Measurements from ENCODE around the gene ICA1.

Gene ICA1

DNA sequence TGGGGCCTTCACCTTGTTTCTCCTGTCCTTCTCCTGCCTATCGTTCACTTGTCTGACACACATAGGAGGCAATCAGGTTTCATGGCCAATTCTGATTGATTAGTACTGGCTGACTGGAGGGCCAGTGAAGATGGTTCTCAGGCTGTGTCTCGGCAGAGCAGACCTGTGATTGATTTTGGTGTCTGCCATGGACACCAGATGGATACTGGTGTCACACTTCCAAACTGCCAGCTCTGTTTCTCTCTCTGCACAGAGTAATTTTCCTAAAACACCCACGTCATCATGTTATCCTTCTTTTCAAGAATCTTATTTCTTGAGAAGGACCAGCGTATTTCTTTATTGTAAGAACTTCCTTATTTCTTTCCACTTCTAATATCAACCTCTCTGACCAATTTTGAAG, 117.1 kb downstream of the ICA1 start:
- Histone ChIP-seq H3K36me3 (ENCODE audit: insufficient read depth, low read length) (no peaks in the 10 kb centered on the region), H3K27ac (no peak overlapping the region), H3K9ac (ENCODE audit: insufficient read length) (no peak overlapping the region), H3K9me3 (ENCODE audit: low read depth, low read length) (no peaks in the 10 kb centered on the region), H3K4me3 (no peak overlapping the region)
- TF ChIP-seq POLR2AphosphoS5 (IDR thresholded peaks at IDR 0.05; ENCODE audit: borderline replicate concordance, low read depth, low read length) = no peak
- no peak for TF ChIP-seq FOXP2 (optimal IDR thresholded peaks at IDR 0.05; ENCODE audit: control extremely low read depth, extremely low read length, insufficient read depth)
- TF ChIP-seq EZH2 (IDR thresholded peaks at IDR 0.05) = no peak
- DNase-seq (ENCODE audit: low read depth, low spot score) = no peak

DNA sequence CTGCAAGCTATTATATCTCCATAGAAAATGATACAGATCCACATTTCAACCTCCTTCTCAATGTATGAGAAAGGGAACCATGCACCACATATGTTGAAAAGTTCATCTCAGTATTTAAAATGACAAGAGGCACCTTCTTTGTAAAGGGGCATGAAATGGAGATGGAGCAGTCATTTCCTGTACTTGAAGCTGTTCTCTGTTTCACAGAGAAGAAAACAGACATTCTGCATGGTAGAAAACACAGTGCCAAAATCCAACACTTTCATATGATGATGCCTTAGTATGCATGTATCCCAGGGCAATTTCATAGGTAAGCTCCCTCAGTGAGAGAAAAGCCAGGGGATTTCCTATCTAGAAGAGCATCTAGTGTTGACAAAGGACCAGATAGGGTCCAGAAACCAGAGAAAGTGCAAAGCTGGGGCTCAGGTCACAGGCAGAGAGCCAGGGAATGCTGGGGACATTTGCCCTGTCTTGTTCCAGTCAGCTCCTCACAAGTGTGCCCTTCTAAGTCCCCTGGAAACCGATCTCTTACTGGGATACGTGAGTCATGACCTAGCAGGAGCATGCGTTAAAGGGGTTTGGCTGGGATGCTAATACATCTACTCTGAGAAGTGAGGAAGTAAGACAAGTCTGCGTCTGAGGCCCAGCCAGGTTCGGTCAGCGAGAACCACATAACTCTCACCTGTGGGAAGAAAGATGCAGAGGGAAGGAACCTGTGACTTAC, 118.7 kb downstream of the ICA1 start:
- Histone ChIP-seq H3K27ac (no peak overlapping the region), H3K36me3 (ENCODE audit: insufficient read depth, low read length) (no peaks in the 10 kb centered on the region)

DNA sequence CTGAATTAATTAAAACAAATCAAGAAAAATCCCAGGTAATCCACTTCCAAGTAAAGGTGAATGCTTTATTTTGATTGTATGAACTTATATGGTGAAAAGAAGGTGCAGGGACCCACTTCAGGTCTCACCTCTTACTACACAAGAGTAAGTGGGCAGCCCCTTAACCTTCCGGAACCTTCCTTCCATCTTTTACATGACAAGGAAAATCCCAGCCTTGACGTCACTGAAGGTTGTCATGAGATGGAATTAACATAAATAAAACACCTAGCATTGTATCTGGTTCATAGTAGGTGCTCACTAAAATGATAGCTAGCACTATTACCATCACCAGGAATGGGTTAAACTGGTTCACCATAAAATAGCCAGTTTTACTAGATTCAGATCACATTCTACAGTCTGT, 119.5 kb downstream of the ICA1 start:
- H3K9me3 ChIP-seq (ENCODE audit: low read depth, low read length) = no peaks in the 10 kb centered on the region

More for the DNA sequence above, 118.7 kb downstream of the ICA1 start:
- Histone ChIP-seq H3K9ac (ENCODE audit: insufficient read length) (no peak overlapping the region), H3K9me3 (ENCODE audit: low read depth, low read length) (no peaks in the 10 kb centered on the region), H3K4me3 (no peak overlapping the region)
- DNase-seq (ENCODE audit: low read depth, low spot score) = no peak
- TF ChIP-seq POLR2AphosphoS5 (IDR thresholded peaks at IDR 0.05; ENCODE audit: borderline replicate concordance, low read depth, low read length) (no peak), FOXP2 (optimal IDR thresholded peaks at IDR 0.05; ENCODE audit: control extremely low read depth, extremely low read length, insufficient read depth) (no peak), EZH2 (IDR thresholded peaks at IDR 0.05) (no peak)

DNA sequence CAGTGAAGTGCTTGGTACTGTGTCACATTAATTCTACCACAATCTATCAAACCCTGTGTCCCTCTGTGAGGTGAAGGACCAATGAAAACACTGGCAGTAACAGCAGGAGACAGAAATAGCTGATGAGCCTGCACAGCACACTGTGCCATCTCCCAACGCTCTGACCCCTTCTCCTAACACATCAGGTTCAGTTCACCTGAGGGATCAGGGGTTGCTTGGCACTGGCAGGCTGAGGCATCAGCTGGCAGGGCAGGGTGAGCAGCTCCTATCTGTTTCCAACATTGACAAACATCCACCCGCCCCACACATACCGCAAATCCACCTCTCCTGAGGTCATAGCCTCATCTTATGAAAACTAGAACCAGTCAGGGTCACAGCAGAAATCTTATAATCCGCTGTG, 120.9 kb downstream of the ICA1 start:
- no peaks in the 10 kb centered on the region for H3K9me3 ChIP-seq (ENCODE audit: low read depth, low read length)
- TF ChIP-seq POLR2AphosphoS5 (IDR thresholded peaks at IDR 0.05; ENCODE audit: borderline replicate concordance, low read depth, low read length) (no peak), FOXP2 (optimal IDR thresholded peaks at IDR 0.05; ENCODE audit: control extremely low read depth, extremely low read length, insufficient read depth) (no peak), EZH2 (IDR thresholded peaks at IDR 0.05) (no peak)
- no peak overlapping the region for H3K9ac ChIP-seq (ENCODE audit: insufficient read length)
- no peak overlapping the region for H3K4me3 ChIP-seq
- no peak for DNase-seq (ENCODE audit: low read depth, low spot score)
- no peak overlapping the region for H3K27ac ChIP-seq
- no peaks in the 10 kb centered on the region for H3K36me3 ChIP-seq (ENCODE audit: insufficient read depth, low read length)

More for the DNA sequence above, 119.5 kb downstream of the ICA1 start:
- Histone ChIP-seq H3K36me3 (ENCODE audit: insufficient read depth, low read length) (no peaks in the 10 kb centered on the region), H3K9ac (ENCODE audit: insufficient read length) (no peak overlapping the region), H3K27ac (no peak overlapping the region), H3K4me3 (no peak overlapping the region)
- no peak for DNase-seq (ENCODE audit: low read depth, low spot score)
- no peak for TF ChIP-seq FOXP2 (optimal IDR thresholded peaks at IDR 0.05; ENCODE audit: control extremely low read depth, extremely low read length, insufficient read depth)
- no peak for TF ChIP-seq POLR2AphosphoS5 (IDR thresholded peaks at IDR 0.05; ENCODE audit: borderline replicate concordance, low read depth, low read length)
- TF ChIP-seq EZH2 (IDR thresholded peaks at IDR 0.05) = no peak

DNA sequence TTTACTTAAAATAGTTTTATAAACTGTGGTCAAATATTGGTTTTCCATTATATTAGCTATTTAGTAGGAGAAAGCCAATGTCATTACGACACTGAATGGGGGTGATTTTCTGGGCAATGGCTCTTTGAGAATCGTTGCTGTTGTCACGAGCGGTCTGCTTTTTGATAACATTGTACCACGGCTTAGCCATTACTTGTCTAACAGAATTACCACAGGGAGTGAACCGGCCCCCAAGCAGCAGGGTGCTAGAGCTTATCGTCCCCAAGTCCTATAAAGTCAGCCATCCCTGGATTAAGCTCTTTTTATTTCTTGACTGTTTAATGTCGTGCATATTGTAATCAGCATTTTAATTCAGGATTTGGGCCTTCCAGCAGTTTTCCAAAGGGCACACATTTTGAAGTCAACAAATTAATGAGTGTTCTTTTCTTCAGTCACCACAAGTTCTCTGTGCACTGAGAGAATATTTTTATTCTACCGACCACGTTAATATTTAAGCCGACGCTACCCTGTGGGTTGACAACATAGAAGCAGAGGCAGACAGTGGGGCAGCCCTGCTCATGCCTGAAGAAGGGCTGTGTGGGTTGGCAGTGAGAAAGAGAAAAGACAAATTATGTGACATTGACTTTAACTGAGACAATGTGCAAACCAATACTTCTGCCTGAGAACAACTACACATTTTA, 125.8 kb downstream of the ICA1 start:
- Histone ChIP-seq H3K4me3 (no peak overlapping the region), H3K9me3 (ENCODE audit: low read depth, low read length) (no peaks in the 10 kb centered on the region), H3K36me3 (ENCODE audit: insufficient read depth, low read length) (no peaks in the 10 kb centered on the region), H3K9ac (ENCODE audit: insufficient read length) (no peak overlapping the region), H3K27ac (no peak overlapping the region)
- TF ChIP-seq POLR2AphosphoS5 (IDR thresholded peaks at IDR 0.05; ENCODE audit: borderline replicate concordance, low read depth, low read length) = no peak
- TF ChIP-seq FOXP2 (optimal IDR thresholded peaks at IDR 0.05; ENCODE audit: control extremely low read depth, extremely low read length, insufficient read depth) = no peak
- TF ChIP-seq EZH2 (IDR thresholded peaks at IDR 0.05) = no peak
- no peak for DNase-seq (ENCODE audit: low read depth, low spot score)

DNA sequence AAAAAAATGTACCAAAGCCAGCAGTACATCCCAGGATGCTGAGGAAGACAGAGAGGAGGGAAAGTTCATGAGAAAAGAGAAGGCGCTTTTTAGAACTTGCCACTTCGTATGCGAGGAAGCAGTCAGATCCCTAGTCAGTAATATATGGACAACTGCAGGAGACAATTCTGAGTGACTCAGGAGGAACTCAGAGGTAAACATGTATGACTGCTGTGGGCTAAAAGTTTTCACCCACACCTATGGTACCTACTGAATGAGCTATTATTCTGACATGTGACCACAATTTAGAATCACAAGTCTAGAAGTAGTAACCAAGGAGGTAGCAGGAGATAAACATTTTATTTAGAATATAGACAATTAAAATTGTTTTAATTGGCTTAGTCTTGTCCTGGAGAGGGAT, 126.5 kb downstream of the ICA1 start:
- DNase-seq (ENCODE audit: low read depth, low spot score) = no peak

DNA sequence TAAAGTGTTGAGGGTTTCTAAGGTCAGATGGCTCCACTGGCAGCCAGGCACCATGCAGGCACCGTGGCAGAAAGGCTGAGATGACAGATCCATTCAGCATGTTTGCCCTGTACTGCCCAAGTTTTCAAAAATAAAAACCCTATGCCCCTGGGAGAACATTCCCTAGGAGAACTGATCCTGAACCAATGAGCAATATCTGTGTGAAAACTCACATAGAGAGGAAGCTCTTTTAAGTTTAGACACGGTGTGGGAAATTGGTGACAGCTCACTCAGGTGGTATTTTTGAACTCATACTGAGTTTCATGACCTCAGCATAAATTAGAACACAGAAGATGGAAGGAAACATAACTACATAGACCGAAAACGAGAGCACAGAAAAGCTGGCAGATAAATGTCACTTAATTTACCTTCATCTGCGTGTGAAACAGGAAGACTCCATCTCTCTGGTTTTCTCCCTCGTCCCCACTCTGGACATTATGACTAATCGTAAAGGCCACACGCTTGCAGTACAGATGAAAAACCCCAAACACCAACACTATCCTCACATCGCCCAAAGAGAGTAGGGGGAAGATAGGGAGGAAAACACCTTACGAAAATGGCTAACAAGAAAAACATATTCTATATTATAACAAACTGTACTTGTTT, 127.8 kb downstream of the ICA1 start:
- no peak for DNase-seq (ENCODE audit: low read depth, low spot score)
- Histone ChIP-seq H3K9ac (ENCODE audit: insufficient read length) (no peak overlapping the region), H3K27ac (no peak overlapping the region), H3K36me3 (ENCODE audit: insufficient read depth, low read length) (no peaks in the 10 kb centered on the region), H3K4me3 (no peak overlapping the region), H3K9me3 (ENCODE audit: low read depth, low read length) (no peaks in the 10 kb centered on the region)
- TF ChIP-seq EZH2 (IDR thresholded peaks at IDR 0.05) (no peak), POLR2AphosphoS5 (IDR thresholded peaks at IDR 0.05; ENCODE audit: borderline replicate concordance, low read depth, low read length) (no peak), FOXP2 (optimal IDR thresholded peaks at IDR 0.05; ENCODE audit: control extremely low read depth, extremely low read length, insufficient read depth) (no peak)

More for the DNA sequence above, 126.5 kb downstream of the ICA1 start:
- no peak overlapping the region for H3K4me3 ChIP-seq
- H3K9ac ChIP-seq (ENCODE audit: insufficient read length) = no peak overlapping the region
- H3K36me3 ChIP-seq (ENCODE audit: insufficient read depth, low read length) = no peaks in the 10 kb centered on the region
- no peak overlapping the region for H3K27ac ChIP-seq
- no peaks in the 10 kb centered on the region for H3K9me3 ChIP-seq (ENCODE audit: low read depth, low read length)
- TF ChIP-seq FOXP2 (optimal IDR thresholded peaks at IDR 0.05; ENCODE audit: control extremely low read depth, extremely low read length, insufficient read depth) = no peak
- TF ChIP-seq EZH2 (IDR thresholded peaks at IDR 0.05) = no peak
- TF ChIP-seq POLR2AphosphoS5 (IDR thresholded peaks at IDR 0.05; ENCODE audit: borderline replicate concordance, low read depth, low read length) = no peak

DNA sequence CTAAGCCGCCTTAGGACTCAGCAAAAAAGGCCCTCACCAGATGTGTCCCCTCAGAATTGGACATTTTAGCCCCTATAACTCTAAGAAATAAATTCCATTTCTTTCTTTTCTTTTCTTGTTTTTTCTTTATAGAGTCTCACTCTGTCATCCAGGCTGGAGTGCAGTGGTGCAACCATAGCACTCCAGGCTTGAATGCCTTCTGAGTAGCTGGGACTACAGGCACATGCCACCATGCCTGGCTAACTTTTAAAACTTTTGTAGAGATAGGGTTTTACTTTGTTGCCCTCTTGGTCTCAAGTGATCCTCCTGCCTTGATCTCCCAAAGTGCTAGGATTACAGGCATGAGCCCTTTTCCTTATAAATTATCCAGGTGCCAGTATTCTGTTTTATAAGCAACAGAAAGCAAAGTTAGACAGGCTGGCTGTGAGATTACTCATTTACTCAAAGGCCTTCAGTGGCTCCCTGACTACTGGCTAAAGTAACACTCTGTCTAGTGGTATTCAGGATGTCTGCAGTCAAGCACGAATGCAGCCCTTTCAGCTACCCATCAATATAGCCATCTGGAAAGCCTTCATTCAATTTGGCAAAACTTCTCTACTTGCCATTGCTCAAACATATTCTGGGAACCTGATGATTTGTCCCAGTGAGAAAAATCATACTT, 128.6 kb downstream of the ICA1 start:
- Histone ChIP-seq H3K4me3 (no peak overlapping the region), H3K36me3 (ENCODE audit: insufficient read depth, low read length) (no peaks in the 10 kb centered on the region), H3K9ac (ENCODE audit: insufficient read length) (no peak overlapping the region), H3K27ac (no peak overlapping the region), H3K9me3 (ENCODE audit: low read depth, low read length) (no peaks in the 10 kb centered on the region)
- TF ChIP-seq EZH2 (IDR thresholded peaks at IDR 0.05) = no peak
- no peak for TF ChIP-seq POLR2AphosphoS5 (IDR thresholded peaks at IDR 0.05; ENCODE audit: borderline replicate concordance, low read depth, low read length)
- DNase-seq (ENCODE audit: low read depth, low spot score) = no peak

Data from SK-N-MC (cell line).